Stimulated activated CD8-positive, alpha-beta memory T cell treated with anti-CD3 and anti-CD28 coated beads, Interleukin-7, amount 100 ng/mL, for 1 hour (primary cell): ENCODE measurements around the gene CNKSR3.

Source experiments
- DNase-seq, 2 donors: peaks; one replicate each; pipeline ENCODE4 v3.0.0-alpha.2; 2020; ENCODE audit warnings: low read depth in 2 of 2

The CNKSR3 gene

GRCh38 chr6:154383273-154383672, 127.2 kb downstream of the CNKSR3 start:
- DNase-seq = no peak

GRCh38 chr6:154382740-154383139, 127.7 kb downstream of the CNKSR3 start:
- no peak for DNase-seq

DNA sequence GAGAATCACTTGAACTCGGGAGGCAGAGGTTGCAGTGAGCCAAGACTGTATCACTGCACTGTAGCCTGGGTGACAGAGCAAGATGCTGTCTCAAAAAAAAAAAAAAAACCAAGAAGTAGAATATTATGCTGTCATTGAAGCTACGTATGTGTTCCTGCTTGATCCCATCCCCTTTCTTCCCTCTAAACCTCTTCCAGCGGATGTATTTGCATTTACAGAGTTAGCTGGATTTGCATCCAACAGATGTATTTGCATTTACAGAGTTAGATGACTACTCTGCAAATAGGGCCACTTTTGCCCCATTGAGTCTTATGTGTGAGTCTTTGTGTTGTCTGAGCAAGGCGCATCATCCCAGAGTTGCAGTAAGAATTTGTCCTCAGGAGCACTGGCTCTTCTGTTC, 128.9 kb downstream of the CNKSR3 start:
- DNase-seq = no peak

DNA sequence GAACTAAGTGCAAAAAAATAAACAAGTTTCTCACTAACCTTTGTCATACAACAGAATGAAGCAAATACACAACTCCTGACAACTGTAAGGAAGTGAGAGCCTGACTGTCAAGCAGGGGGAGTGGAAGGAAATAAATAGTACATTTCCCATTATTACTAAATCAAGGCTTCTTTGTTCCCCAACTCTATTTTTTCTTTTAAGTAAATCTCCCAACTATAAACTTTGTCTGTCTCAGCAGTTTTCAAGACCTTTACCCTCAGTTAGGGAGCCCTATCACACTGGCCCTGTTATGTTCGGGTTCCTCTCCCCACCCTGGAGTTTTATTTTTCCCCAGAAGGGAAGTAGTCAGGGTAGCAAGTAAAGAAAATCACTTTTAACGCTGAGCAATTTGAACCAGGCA, 129.7 kb downstream of the CNKSR3 start:
- no peak for DNase-seq

GRCh38 chr6:154379585-154379984, 130.9 kb downstream of the CNKSR3 start:
- DNase-seq = no peak

- no peak for DNase-seq
These were observed 132.0 kb downstream of the CNKSR3 start for GRCh38 chr6:154378518-154378917.

GRCh38 chr6:154377726-154378125, 132.8 kb downstream of the CNKSR3 start:
- DNase-seq = no peak

DNA sequence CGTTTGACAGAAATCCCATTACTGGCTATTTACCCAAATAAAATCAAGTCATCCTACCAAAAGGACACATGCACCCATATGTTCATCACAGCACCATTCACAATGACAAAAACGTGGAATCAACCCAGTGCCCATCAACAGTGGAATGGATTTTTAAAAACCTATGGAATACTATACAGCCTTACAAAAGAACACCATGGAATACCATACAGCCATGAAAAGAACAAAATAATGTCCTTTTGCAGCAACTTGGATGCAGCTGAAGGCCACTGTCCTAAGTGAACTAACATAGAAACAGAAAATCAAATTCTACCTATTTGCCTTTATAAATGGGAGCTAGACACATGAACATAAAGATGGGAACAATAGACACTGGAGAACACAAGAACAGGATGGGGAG, 136.5 kb downstream of the CNKSR3 start:
- DNase-seq = no peak

GRCh38 chr6:154371281-154371680, 139.2 kb downstream of the CNKSR3 start:
- no peak for DNase-seq

DNA sequence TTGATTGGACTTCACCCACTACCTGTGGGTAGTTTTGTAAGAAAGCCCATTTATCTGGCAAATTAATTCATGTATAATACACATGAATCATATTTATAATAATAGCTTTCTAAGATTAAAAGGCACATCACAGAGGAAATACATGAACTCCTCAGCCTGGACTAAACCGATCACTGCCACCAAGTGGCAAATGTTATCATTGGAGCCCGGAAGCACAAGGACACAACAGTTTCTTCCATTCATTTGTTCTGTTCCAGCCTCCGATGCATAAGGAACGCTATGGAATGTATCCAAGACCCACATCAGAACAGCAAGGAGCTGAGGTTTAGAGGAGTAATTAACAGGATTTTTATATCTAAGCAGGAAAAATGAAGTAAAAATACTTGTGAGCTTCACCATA, 139.9 kb downstream of the CNKSR3 start:
- no peak for DNase-seq

- DNase-seq = no peak
These were observed 142.4 kb downstream of the CNKSR3 start for GRCh38 chr6:154367839-154368695.

DNA sequence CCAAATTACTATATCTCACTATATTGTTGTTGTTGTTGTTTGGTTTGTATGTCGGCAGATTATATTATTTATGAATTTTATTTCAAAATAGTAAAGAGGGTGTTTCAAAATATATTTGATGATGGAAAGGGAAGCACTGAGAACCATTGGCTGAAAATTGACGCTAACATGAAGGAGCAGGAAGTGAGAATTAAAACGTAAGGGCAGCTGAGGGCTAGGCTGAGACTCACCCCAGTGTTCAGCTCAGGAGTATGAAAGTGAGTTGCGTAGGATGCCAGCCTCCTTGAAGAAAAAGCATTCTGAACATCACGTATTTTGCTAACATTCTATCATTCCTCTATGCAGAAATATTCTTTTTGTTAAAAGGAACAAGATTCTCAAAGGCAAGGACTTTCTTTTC, 143.1 kb downstream of the CNKSR3 start:
- DNase-seq = no peak

DNA sequence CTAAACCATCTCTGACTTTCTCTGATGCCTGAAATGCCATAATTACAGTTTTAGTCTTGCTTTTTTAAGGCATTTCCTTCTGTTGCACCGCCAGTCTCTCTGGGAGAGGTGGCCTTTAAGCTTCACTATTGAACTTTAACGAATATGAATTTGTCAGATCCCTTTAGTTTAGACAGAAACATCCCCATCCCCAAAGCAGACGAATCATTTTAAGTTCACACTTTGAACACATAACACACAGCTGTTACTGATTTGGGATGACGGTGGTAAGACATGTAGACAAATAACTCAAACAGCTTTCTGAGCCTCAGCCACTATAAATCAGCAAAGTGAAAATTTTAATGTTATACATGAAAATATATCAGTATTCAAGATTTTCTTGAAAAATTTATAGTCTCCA, 146.7 kb downstream of the CNKSR3 start:
- no peak for DNase-seq

DNA sequence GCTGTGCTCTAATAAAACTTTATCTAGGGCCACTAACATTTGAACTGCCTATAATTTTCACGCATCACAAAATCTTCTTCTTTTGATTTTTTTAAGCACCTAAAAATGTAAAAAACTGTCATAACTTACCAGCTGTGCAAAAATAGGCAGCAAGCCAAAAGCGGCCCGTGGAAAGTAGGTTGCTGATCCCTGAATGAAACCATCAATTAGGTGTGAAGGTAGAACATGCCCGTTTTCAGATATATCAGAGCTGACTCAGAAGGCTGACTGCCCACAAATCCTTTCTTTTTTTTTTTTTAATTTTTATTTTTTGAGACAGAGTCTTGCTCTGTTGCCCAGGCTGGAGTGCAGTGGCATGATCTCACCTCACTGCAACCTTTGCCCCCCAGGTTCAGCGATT, 149.0 kb downstream of the CNKSR3 start:
- no peak for DNase-seq

DNA sequence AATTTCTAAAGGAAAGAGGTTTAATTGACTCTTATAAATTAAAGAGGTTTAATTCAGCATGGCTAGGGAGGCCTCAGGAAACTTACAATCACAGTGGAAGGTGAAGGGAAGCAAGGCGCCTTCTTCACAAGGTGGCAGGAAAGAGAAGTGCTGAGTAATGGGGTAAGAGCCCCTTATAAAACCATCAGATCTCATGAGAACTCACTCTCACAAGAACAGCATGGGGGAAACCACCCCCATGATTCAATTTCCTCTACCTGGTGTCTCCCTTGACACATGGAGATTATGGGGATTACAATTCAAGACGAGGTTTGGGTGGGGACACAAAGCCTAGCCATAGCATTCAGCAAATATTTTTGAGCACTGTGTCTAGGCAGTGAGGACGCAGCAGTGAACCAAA, 150.0 kb downstream of the CNKSR3 start:
- DNase-seq = no peak

GRCh38 chr6:154359679-154360078, 150.8 kb downstream of the CNKSR3 start:
- DNase-seq = no peak

GRCh38 chr6:154359161-154359574, 151.3 kb downstream of the CNKSR3 start:
- no peak for DNase-seq

DNA sequence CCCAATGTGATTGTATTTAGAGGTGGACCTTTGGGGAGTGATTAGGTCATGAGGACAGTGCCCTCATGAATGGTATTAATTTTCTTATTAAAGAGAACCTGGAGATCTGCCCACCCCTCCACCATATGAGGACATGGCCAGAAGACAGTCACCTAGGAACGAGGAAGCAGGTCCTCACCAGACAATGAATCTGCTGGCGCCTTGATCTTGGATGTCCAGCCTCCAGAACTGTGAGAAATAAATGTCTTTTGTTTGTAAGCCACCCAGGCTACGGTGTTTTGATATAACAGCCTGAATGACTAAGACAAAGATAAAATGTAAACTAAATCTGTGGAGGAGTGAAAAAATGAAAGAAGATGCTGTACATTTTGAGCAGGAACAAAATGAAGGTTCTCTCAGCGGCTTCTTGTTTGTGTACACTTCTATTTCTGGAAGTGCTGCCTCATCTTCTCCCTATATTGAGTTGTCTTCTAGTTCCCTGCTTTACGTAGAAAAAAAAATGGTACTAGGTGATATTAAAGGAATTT, 152.4 kb downstream of the CNKSR3 start:
- no peak for DNase-seq

GRCh38 chr6:154356690-154357089, 153.8 kb downstream of the CNKSR3 start, which contains the start of gene IPCEF1:
TSS of gene IPCEF1 (minus strand) at chr6:154356803. CDS start at chr6:154265947, 90,856 bp downstream.
- DNase-seq = no peak

- no peak for DNase-seq
These were observed 154.4 kb downstream of the CNKSR3 start for GRCh38 chr6:154356113-154356512.

GRCh38 chr6:154354265-154354777, 156.2 kb downstream of the CNKSR3 start:
- DNase-seq = no peak

GRCh38 chr6:154353626-154354025, 156.9 kb downstream of the CNKSR3 start:
- no peak for DNase-seq

GRCh38 chr6:154352898-154353585, 157.4 kb downstream of the CNKSR3 start:
- no peak for DNase-seq
